K562 (cell line): ENCODE measurements around the gene TSEN34. TPM values are rescaled to one million over a fixed set of nuclear protein-coding genes. Genes with fewer than 3 reads are reported as not detected.

Experiments used
- ATAC-seq: fragments of 200-7000 bp; cut with Tn5 transposase; 3 replicates; pipeline ENCODE4 v1.9.1; 2020; ENCODE audit warnings: moderate library complexity
- BruUV-seq: library from RNA; stranded (reverse); fragments of 400-500 nt; replicated peaks from 2 replicates; lab custom pipeline; 2021; lab: Mats Ljungman, UMichigan
- CTCF ChIA-PET: fragments of 300-600 bp; formaldehyde crosslinking; extraction: SDS; loops from one replicate; lab custom pipeline; 2021; ENCODE audit warnings: low intra/inter-chr PET ratio; lab: Yijun Ruan, JAX
- POLR2A ChIA-PET: fragments of 300-600, 350-650 bp; sonication (Branson Sonifier 250); formaldehyde crosslinking; extraction: SDS; loops from one replicate; lab custom pipeline; 2021; ENCODE audit warnings: antibody characterized with exemption, inconsistent platforms; lab: Yijun Ruan, JAX
- DNase-seq, 4 experiments: peaks; one replicate each; pipeline versions ENCODE4 v3.0.0 to v3.0.0-alpha.2; 2011 to 2018; ENCODE audit warnings: low spot score in 3 of 4, mixed read lengths in 3 of 4; ENCODE audit errors: extremely low read depth in 1 of 4
- FAIRE-seq: peaks from 2 replicates; lab custom pipeline; 2011; peaks lifted over from hg19 to GRCh38; lab: Jason Lieb, UNC
- H2AFZ ChIP-seq: 2 replicates; pipeline ENCODE4 v1.6.0; 2011; ENCODE audit warnings: low read depth, low read length, control low read depth, inconsistent platforms
- H3K27ac ChIP-seq: fragments of 200-600 bp; 3 replicates; pipeline ENCODE4 v1.8.0; 2011; ENCODE audit warnings: low read depth, mild to moderate bottlenecking, control low read depth, inconsistent platforms, low read length, moderate library complexity, mixed read lengths; ENCODE audit errors: extremely low read depth
- H3K27me3 ChIP-seq, 2 experiments: fragments of 300-600 bp in 1 of 2; 2 replicates in 1 of 2; 3 replicates in 1 of 2; pipeline versions ENCODE4 v1.6.0 to v1.8.0; 2011; ENCODE audit warnings: inconsistent platforms in 2 of 2, low read length in 2 of 2, mild to moderate bottlenecking in 1 of 2, mixed read lengths in 1 of 2, moderate library complexity in 1 of 2; ENCODE audit not compliant: control insufficient read depth in 2 of 2, insufficient read depth in 2 of 2
- H3K36me3 ChIP-seq: fragments of 300-600 bp; 3 replicates; pipeline ENCODE4 v1.8.0; 2011; ENCODE audit warnings: mild to moderate bottlenecking, low read length, inconsistent platforms; ENCODE audit not compliant: control insufficient read depth, insufficient read depth
- H3K4me1 ChIP-seq, 2 experiments: fragments of 200-600 bp in 1 of 2; replicated peaks in 1 of 2; 2 replicates in 1 of 2; 3 replicates in 1 of 2; pipeline versions ENCODE4 v1.5.1 to v1.8.0; 2011; ENCODE audit warnings: inconsistent platforms in 2 of 2, low read length in 2 of 2, mild to moderate bottlenecking in 1 of 2, mixed read lengths in 1 of 2, moderate library complexity in 1 of 2; ENCODE audit not compliant: control insufficient read depth in 2 of 2, insufficient read depth in 2 of 2
- H3K4me2 ChIP-seq: 2 replicates; pipeline ENCODE4 v1.6.1; 2011; ENCODE audit warnings: low read length, control low read depth, inconsistent platforms, mixed read lengths; ENCODE audit not compliant: insufficient read depth
- H3K4me3 ChIP-seq: fragments of 200-600 bp; sonication (generic), shearing (Covaris generic); 2 replicates; pipeline ENCODE4 v1.5.1; 2016; ENCODE audit warnings: control low read depth, inconsistent platforms
- H3K79me2 ChIP-seq: fragments of 200-600 bp; 3 replicates; pipeline ENCODE4 v1.8.0; 2011; ENCODE audit warnings: low read length, inconsistent platforms; ENCODE audit not compliant: control insufficient read depth, insufficient read depth
- H3K9ac ChIP-seq, 2 experiments: 2 replicates each; pipeline versions ENCODE4 v1.6.0 to v1.6.1; 2011; ENCODE audit warnings: low read depth in 2 of 2, low read length in 2 of 2, control low read depth in 1 of 2, inconsistent platforms in 1 of 2, mild to moderate bottlenecking in 1 of 2, mixed read lengths in 1 of 2; ENCODE audit not compliant: insufficient read depth in 1 of 2
- H3K9me1 ChIP-seq: one replicate; pipeline ENCODE4 v1.6.0; 2011; ENCODE audit warnings: inconsistent platforms, mild to moderate bottlenecking, low read length, moderate library complexity; ENCODE audit not compliant: control insufficient read depth, insufficient read depth
- H3K9me3 ChIP-seq: replicated peaks from 2 replicates; pipeline ENCODE4 v1.5.1; 2011; ENCODE audit warnings: low read depth, low read length, inconsistent platforms; ENCODE audit not compliant: control insufficient read depth, insufficient read depth
- H4K20me1 ChIP-seq: replicated peaks from 2 replicates; pipeline ENCODE4 v1.6.1; 2011; ENCODE audit warnings: low read length, inconsistent platforms, mixed read lengths; ENCODE audit not compliant: control insufficient read depth, insufficient read depth
- ATF1 ChIP-seq, 2 experiments: fragments of 450-650 bp in 1 of 2; IDR thresholded peaks; 2 replicates each; pipeline ENCODE4 v1.6.1; 2016; ENCODE audit warnings: missing compliant biosample characterization in 1 of 2, missing genetic modification characterization in 1 of 2
- BHLHE40 ChIP-seq: IDR thresholded peaks from 2 replicates; pipeline ENCODE4 v1.6.1; 2011; ENCODE audit warnings: low read length, improper control_type of control experiment
- CBFB ChIP-seq: sonication (generic); formaldehyde crosslinking; IDR thresholded peaks from 2 replicates; pipeline ENCODE4 v1.4.0; 2020; ENCODE audit warnings: mild to moderate bottlenecking, missing genetic modification reagents
- CREB1 ChIP-seq, 2 experiments: sonication (generic) in 1 of 2; formaldehyde crosslinking in 1 of 2; IDR thresholded peaks; 2 replicates each; pipeline versions ENCODE4 v1.6.1 to v1.8.0; 2012 to 2022; ENCODE audit warnings: inconsistent platforms in 1 of 2, mild to moderate bottlenecking in 1 of 2, missing genetic modification reagents in 1 of 2, moderate library complexity in 1 of 2
- DEAF1 ChIP-seq: fragments of 450-650 bp; formaldehyde crosslinking; IDR thresholded peaks from 2 replicates; pipeline ENCODE4 v1.4.0; 2020; ENCODE audit warnings: mild to moderate bottlenecking, moderate library complexity
- E2F6 ChIP-seq, 2 experiments: IDR thresholded peaks; 2 replicates each; pipeline ENCODE4 v1.6.1; 2011; ENCODE audit warnings: borderline replicate concordance in 1 of 2, control low read depth in 1 of 2, low read depth in 1 of 2, low read length in 1 of 2, mild to moderate bottlenecking in 1 of 2, mixed read lengths in 1 of 2, moderate library complexity in 1 of 2; ENCODE audit not compliant: insufficient read depth in 1 of 2, insufficient read length in 1 of 2, poor library complexity in 1 of 2, severe bottlenecking in 1 of 2; ENCODE audit errors: extremely low read depth in 1 of 2
- GABPB1 ChIP-seq: sonication (generic); formaldehyde crosslinking; IDR thresholded peaks from 2 replicates; pipeline ENCODE4 v1.8.0; 2022; ENCODE audit warnings: mild to moderate bottlenecking, missing genetic modification reagents
- MAFK ChIP-seq: IDR thresholded peaks from 2 replicates; pipeline ENCODE4 v1.6.1; 2011; ENCODE audit warnings: low read length, improper control_type of control experiment
- MEIS2 ChIP-seq: fragments of 450-650 bp; IDR thresholded peaks from 2 replicates; pipeline ENCODE4 v1.6.1; 2014; ENCODE audit warnings: mild to moderate bottlenecking; ENCODE audit not compliant: partially characterized antibody
- NRF1 ChIP-seq, 2 experiments: fragments of 450-650 bp; IDR thresholded peaks in 1 of 2; conservative IDR thresholded peaks in 1 of 2; 2 replicates each; pipeline ENCODE4 v1.6.1; 2014; ENCODE audit warnings: mild to moderate bottlenecking in 2 of 2
- SFPQ ChIP-seq: fragments of 200-400 bp; formaldehyde crosslinking; IDR thresholded peaks from 2 replicates; pipeline ENCODE4 v1.6.1; 2017; ENCODE audit warnings: mild to moderate bottlenecking, low read depth, low read length, moderate library complexity
- SRF ChIP-seq, 2 experiments: fragments of 250-450, 450-650 bp in 1 of 2; sonication (Bioruptor Pico) in 1 of 2; sonication (generic) in 1 of 2; formaldehyde crosslinking; IDR thresholded peaks; 2 replicates each; pipeline versions ENCODE4 v1.5.0 to v1.5.1; 2020 to 2022; ENCODE audit warnings: mild to moderate bottlenecking in 1 of 2, missing genetic modification reagents in 1 of 2
- ZNF511 ChIP-seq: sonication (generic); formaldehyde crosslinking; IDR thresholded peaks from 2 replicates; pipeline ENCODE4 v1.8.0; 2022; ENCODE audit warnings: mild to moderate bottlenecking, missing genetic modification reagents
- WGBS: fragments of 100-300 bp; shearing (Covaris generic); methylation state at CpG from one replicate; pipeline ENCODE4 v1.1.6; 2016; ENCODE audit warnings: low coverage, mixed read lengths; ENCODE audit not compliant: insufficient coverage; ENCODE audit errors: missing lambda C conversion rate; 5-methylcytosine and 5-hydroxymethylcytosine counted together
- in situ Hi-C: fragments of 300-500 bp; cut with MboI; formaldehyde crosslinking; loops from 4 replicates; pipeline ENCODE4 v1.15.0; 2018; ENCODE audit warnings: inconsistent platforms, mixed read lengths
- intact Hi-C: fragments of 100-400 bp; cut with micrococcal nuclease; formaldehyde crosslinking; loops from 2 replicates; pipeline ENCODE4 v1.14.2; 2022
- polyA plus RNA-seq, 8 experiments: library from polyadenylated mRNA; depleted of rRNA in 4 of 8; stranded (reverse) in 5 of 8; unstranded in 3 of 8; fragments of >200 nt; fragmentation: Nextera tagmentation in 2 of 8; fragmentation: Illumina TruSeq in 1 of 8; extraction: Ambion mirVana in 2 of 8; extraction: Trizol in 1 of 8; gene quantifications; 2 replicates each; pipeline versions ENCODE4 v1.2.1 to v1.2.3, GENCODE V29; 2011 to 2014; ENCODE audit warnings: inconsistent platforms in 1 of 8, missing spikeins in 1 of 8
- total RNA-seq, 7 experiments: library from RNA; depleted of rRNA in 6 of 7; stranded (reverse); fragments of >200 nt in 6 of 7; fragmentation: Illumina TruSeq in 2 of 7; extraction: Trizol in 2 of 7; gene quantifications; 2 replicates each; pipeline versions ENCODE4 v1.2.1 to v1.2.3, GENCODE V29; 2011 to 2021; ENCODE audit warnings: low replicate concordance in 1 of 7

TSEN34 gene
- total and polyA plus RNA-seq, 9 of the 15 experiments (the other 6 are each of a cell fraction or from before 2014, with no cell fraction given) = 3.1 to 57.6 (median 29.5) TPM

- Histone ChIP-seq H3K36me3 (peaks cover 55% of the 10 kb centered on the region), H3K4me1 (peaks cover 27 to 50% of the 10 kb centered on the region in 2 experiments), H3K4me2 (peak overlapping the region; percentile 96), H3K27ac (peak overlapping the region; percentile 100), H3K79me2 (peaks cover 52% of the 10 kb centered on the region), H3K9ac (peak overlapping the region; percentile 98 to 99), H2AFZ (peak overlapping the region; percentile 98), H3K9me1 (peaks cover 5% of the 10 kb centered on the region), H3K4me3 (peak overlapping the region; percentile 96), H3K27me3 (no peaks in the 10 kb centered on the region), H4K20me1 (no peaks in the 10 kb centered on the region), H3K9me3 (no peaks in the 10 kb centered on the region)
- ATAC-seq = peak; percentile 80
- POLR2A ChIA-PET = interaction anchor here (0.6 to 7.0 kb wide), 9 partner anchors 11 to 75 kb away, joined by 4 to 206 read pairs (median 8); partner anchors contain the start of genes CNOT3, LENG1, RPS9 and TMC4
- in situ Hi-C loops (no loop called here), intact Hi-C loops (no loop called here)
- CTCF ChIA-PET = no interaction called here
- under 1% methylated on average over 42 of the region's 56 CpGs for WGBS
- BruUV-seq = no TSS peak
- no peak for FAIRE-seq
- DNase-seq = peak; percentile 68 to 99 (median 76)
- TF ChIP-seq MAFK (no peak), ATF1 (CRISPR knock-in tag; IDR thresholded peaks at IDR 0.05) (no peak), ATF1 (tag; IDR thresholded peaks at IDR 0.05) (peak; percentile 88), E2F6 (IDR thresholded peaks at IDR 0.05; ENCODE audit: borderline replicate concordance in 1 of 2, extremely low read depth in 1 of 2, insufficient read depth in 1 of 2, insufficient read length in 1 of 2, low read depth in 1 of 2, low read length in 1 of 2, poor library complexity in 1 of 2, severe bottlenecking in 1 of 2) (peak; percentile 4 to 72), MEIS2 (peak; percentile 12), DEAF1 (CRISPR knock-in tag) (peak; percentile 100), SRF (CRISPR knock-in tag; IDR thresholded peaks at IDR 0.05) (peak in 1 of 2 experiments; percentile 63; a peak in 2 of 4 replicates), CREB1 (IDR thresholded peaks at IDR 0.05) (peak; percentile 81), CREB1 (CRISPR knock-in tag; IDR thresholded peaks at IDR 0.05) (peak; percentile 69), SFPQ (no peak), BHLHE40 (peak; percentile 4; the same call in 1 of the 2 replicates), ZNF511 (CRISPR knock-in tag) (0 out of 2 replicates have a peak, but pooled peaks have one; percentile 5), NRF1 (conservative IDR thresholded peaks at IDR 0.05 in 1 of 2, IDR thresholded peaks at IDR 0.05 in 1 of 2) (peak in 1 of 2 experiments; percentile 84), GABPB1 (CRISPR knock-in tag) (0 out of 2 replicates have a peak, but pooled peaks have one; percentile 26), CBFB (CRISPR knock-in tag) (no peak)
Observed at GRCh38 chr19:54190503-54191010, 551 bp upstream of the TSEN34 start.
